Tibial artery (tissue), 4 donors: ENCODE data around the gene MUS81.
A peak's percentile ranks its signal among the peaks of the same experiment; 100 is the strongest.

Source experiments
- DNase-seq, 2 donors: peaks; one replicate each; pipeline ENCODE4 v3.0.0-alpha.2; 2019
- H3K27ac ChIP-seq, 2 donors: fragments of 200-600 bp; sonication (generic) in 1 of 2; 1 replicate in 1 of 2; 2 replicates in 1 of 2; pipeline ENCODE4 v1.5.1; 2018 to 2019; ENCODE audit warnings: mild to moderate bottlenecking in 1 of 2
- H3K27me3 ChIP-seq, 2 donors: fragments of 200-600 bp; sonication (generic) in 1 of 2; one replicate each; pipeline versions ENCODE4 v1.5.1 to v1.6.0; 2016 to 2019
- H3K36me3 ChIP-seq, 3 donors: fragments of 200-600 bp; sonication (generic) in 2 of 3; one replicate each; pipeline ENCODE4 v1.5.1; 2016 to 2019; ENCODE audit warnings: mild to moderate bottlenecking in 2 of 3
- H3K4me1 ChIP-seq, 4 donors: fragments of 200-600 bp; sonication (generic) in 2 of 4; 1 replicate in 3 of 4; 2 replicates in 1 of 4; pipeline ENCODE4 v1.5.1; 2016 to 2019
- H3K4me3 ChIP-seq, 2 donors: fragments of 200-600 bp; sonication (generic) in 1 of 2; 1 replicate in 1 of 2; 2 replicates in 1 of 2; pipeline ENCODE4 v1.5.1; 2018 to 2019; ENCODE audit warnings: mild to moderate bottlenecking in 2 of 2
- H3K9me3 ChIP-seq, 3 donors: fragments of 200-600 bp; sonication (generic) in 1 of 3; one replicate each; pipeline ENCODE4 v1.5.1; 2016 to 2019
- intact Hi-C: fragments of 100-400 bp; cut with DNase I; formaldehyde crosslinking; loops from one replicate; pipeline ENCODE4 v1.15.0; 2023; ENCODE audit warnings: low total_unique reads
- TF ChIP-seq, protein P1 (sequence below), 2 experiments: fragments of 200-600 bp in 1 of 2; fragments of 450-650 bp in 1 of 2; IDR thresholded peaks; one replicate each; pipeline ENCODE4 v1.5.1; 2017 to 2019; ENCODE audit warnings: antibody characterized with exemption in 2 of 2, mild to moderate bottlenecking in 1 of 2, moderate library complexity in 1 of 2

MUS81 gene

DNA sequence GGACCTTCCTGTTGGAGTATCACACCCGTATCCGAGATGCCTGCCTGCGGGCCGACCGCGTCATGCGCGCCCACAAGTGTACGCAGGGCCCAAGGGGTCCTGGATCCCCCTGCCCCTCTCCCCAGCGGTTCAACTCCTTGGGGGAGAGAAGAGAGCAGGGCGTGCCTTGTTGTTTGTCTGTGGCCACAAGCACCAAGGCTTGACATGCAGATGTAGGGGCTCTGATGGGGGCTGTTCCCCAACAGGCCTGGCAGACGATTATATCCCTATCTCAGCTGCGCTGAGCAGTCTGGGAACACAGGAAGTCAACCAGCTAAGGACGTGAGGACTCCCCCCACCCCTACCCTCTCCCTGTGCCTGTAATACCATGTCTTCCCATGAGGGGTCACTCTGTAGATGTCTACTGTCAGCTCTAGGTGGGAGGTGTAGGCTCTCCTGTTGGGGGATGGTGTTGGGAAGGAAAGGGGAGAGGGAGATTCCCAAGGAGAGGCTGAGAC is 9.1 kb upstream of the MUS81 start:
- H3K27ac ChIP-seq = no peak overlapping the region
- H3K4me1 ChIP-seq = peaks cover 0 to 22% (median 14%) of the 10 kb centered on the region in 4 donors
- TF ChIP-seq, protein P1, sequence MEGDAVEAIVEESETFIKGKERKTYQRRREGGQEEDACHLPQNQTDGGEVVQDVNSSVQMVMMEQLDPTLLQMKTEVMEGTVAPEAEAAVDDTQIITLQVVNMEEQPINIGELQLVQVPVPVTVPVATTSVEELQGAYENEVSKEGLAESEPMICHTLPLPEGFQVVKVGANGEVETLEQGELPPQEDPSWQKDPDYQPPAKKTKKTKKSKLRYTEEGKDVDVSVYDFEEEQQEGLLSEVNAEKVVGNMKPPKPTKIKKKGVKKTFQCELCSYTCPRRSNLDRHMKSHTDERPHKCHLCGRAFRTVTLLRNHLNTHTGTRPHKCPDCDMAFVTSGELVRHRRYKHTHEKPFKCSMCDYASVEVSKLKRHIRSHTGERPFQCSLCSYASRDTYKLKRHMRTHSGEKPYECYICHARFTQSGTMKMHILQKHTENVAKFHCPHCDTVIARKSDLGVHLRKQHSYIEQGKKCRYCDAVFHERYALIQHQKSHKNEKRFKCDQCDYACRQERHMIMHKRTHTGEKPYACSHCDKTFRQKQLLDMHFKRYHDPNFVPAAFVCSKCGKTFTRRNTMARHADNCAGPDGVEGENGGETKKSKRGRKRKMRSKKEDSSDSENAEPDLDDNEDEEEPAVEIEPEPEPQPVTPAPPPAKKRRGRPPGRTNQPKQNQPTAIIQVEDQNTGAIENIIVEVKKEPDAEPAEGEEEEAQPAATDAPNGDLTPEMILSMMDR (IDR thresholded peaks at IDR 0.05) = no peak
- intact Hi-C loops = no loop called here
- H3K27me3 ChIP-seq = no peaks in the 10 kb centered on the region
- H3K9me3 ChIP-seq = peaks cover 0 to 4% (median 0%) of the 10 kb centered on the region in 3 donors
- peaks cover 48 to 60% (median 59%) of the 10 kb centered on the region in 3 donors for H3K36me3 ChIP-seq
- no peak overlapping the region for H3K4me3 ChIP-seq
- DNase-seq = peak in 1 of 2 donors; percentile 31

DNA sequence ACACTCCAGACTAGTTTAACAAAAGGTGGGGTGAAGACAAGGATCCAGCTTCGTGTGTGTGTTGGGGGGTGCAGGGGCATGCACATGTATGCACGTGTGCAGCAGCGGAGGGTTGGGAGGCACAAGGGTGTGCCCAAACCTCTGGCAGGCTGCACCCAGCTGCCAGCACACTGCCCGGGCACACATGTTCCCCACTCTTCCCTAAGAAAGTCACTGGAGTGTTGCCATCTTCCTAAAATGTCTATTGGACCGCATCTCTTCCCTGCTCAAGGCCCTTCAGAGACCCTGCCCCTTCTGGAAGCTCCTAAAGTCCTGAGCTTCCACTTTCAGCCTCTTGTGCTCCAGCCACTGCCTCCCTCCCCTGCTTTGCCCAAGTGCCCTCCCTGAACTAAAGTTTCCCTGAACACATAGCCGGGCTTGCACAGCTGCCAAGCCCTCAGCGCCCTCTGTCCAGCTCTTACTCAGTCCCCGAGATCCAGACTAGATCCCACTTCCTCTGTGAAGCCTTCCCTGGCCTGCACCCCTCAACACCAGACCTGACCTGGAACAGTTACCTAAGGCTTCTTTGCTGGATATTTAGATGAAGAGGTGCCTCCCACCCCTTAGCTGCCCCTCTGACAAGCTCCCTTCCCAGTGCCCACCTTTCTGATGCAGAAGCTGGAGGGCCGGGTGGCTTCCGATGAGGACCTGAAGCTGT is 8.3 kb upstream of the MUS81 start:
- intact Hi-C loops = no loop called here
- no peak overlapping the region for H3K4me3 ChIP-seq
- peaks cover 0 to 29% (median 21%) of the 10 kb centered on the region in 4 donors for H3K4me1 ChIP-seq
- peak in 1 of 2 donors; percentile 54 for DNase-seq
- H3K27ac ChIP-seq = no peak overlapping the region
- H3K27me3 ChIP-seq = no peaks in the 10 kb centered on the region
- H3K9me3 ChIP-seq = peaks cover 0 to 4% (median 0%) of the 10 kb centered on the region in 3 donors
- TF ChIP-seq, protein P1 (IDR thresholded peaks at IDR 0.05) = no peak
- peaks cover 48 to 62% (median 59%) of the 10 kb centered on the region in 3 donors for H3K36me3 ChIP-seq

DNA sequence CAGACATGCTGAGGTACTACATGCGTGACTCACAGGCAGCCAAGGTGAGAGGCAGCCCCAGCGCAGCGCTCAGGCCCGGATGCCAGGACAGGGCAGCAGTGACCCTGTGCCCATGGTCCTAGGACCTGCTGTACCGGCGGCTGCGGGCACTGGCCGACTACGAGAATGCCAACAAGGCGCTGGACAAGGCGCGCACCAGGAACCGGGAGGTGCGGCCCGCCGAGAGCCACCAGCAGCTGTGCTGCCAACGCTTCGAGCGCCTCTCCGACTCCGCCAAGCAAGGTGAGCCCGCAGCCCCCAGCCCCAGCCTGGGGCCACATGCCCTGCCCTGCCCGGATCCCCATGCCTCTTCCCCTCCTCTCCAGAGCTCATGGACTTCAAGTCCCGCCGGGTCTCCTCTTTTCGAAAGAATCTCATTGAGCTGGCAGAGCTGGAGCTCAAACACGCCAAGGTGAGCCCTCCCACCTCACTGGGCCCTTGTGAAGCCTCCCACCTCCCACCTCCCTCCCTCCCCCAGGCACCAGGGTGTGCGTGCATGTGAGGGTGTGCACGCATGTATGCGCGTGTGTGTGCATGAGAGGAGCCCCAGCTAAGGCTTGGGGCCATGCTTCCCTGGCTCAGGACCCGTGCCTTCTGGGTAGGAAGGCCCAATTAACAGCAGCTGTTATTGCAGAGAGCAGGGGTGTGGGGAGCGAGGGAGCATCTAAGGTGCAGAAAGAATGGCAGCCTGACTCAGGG is 7.6 kb upstream of the MUS81 start:
- Histone ChIP-seq H3K36me3 (peaks cover 48 to 62% (median 59%) of the 10 kb centered on the region in 3 donors), H3K27me3 (no peaks in the 10 kb centered on the region), H3K27ac (no peak overlapping the region), H3K9me3 (peaks cover 0 to 4% (median 0%) of the 10 kb centered on the region in 3 donors), H3K4me3 (no peak overlapping the region), H3K4me1 (peaks cover 0 to 29% (median 21%) of the 10 kb centered on the region in 4 donors)
- peak in 1 of 2 donors; percentile 64 for DNase-seq
- intact Hi-C loops = no loop called here
- TF ChIP-seq, protein P1 (IDR thresholded peaks at IDR 0.05) = no peak

DNA sequence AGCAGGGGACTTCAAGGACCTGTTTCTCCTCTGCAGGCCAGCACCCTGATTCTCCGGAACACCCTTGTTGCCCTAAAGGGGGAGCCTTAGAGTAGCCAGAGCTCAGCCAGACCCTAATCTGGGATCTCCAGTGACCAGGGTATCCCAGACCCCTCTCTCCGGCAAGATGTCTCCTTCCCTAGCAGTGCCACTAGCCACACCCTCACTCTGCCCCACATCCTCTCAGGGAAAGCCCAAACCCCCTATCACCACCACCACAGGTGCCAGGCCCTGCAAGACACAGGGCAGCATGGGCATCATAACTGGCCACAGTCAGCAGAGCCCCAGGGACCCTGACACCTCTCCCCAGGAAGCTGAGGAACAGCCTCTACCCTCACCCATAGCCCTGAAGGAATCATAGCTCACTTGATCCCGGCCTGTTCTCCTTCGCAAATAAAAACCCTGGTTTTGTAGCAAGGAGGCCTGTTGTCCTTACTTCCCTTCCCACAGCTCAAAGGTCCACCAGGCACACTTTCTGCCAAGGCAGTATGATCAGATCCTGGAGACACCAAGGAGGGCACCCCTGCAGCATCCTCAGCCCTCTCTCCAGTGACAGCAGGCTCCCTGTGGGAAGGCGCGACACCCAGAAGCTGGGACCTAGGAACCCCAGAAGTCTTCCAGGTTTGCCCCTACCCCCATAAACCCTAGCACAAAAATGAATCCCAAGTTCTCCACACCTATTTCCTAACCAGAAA is 6.8 kb upstream of the MUS81 start:
- Histone ChIP-seq H3K27me3 (no peaks in the 10 kb centered on the region), H3K4me3 (no peak overlapping the region), H3K9me3 (peaks cover 0 to 4% (median 0%) of the 10 kb centered on the region in 3 donors), H3K36me3 (peaks cover 48 to 62% (median 59%) of the 10 kb centered on the region in 3 donors), H3K4me1 (peaks cover 0 to 29% (median 21%) of the 10 kb centered on the region in 4 donors), H3K27ac (no peak overlapping the region)
- DNase-seq = peak in 1 of 2 donors; percentile 49
- TF ChIP-seq, protein P1 (IDR thresholded peaks at IDR 0.05) = no peak
- intact Hi-C loops = no loop called here

DNA sequence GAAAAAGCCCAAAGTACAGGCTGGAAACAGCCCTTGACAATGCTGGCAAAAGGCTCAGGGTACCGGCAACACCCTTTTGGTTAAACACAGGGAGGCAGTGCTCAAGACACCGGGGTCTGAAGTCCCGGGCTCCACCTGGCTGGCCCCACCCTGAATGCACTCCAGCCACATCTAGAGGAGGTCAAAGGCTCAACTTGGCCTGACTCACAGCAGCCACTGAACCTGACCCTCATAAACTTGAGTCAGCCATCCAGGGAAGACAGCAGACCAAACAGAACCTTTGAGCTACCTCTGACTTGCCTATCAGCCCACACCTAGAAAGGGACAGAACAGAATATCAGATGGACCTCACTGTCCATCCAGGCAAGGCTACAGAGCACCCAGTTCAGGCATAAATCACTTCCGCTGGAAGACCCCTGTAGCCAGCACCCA is 6.1 kb upstream of the MUS81 start:
- Histone ChIP-seq H3K4me1 (peaks cover 0 to 29% (median 21%) of the 10 kb centered on the region in 4 donors), H3K27ac (no peak overlapping the region)
- DNase-seq = peak in 1 of 2 donors; percentile 57

More for the DNA sequence above, 6.1 kb upstream of the MUS81 start:
- Histone ChIP-seq H3K36me3 (peaks cover 48 to 62% (median 59%) of the 10 kb centered on the region in 3 donors), H3K4me3 (no peak overlapping the region), H3K27me3 (no peaks in the 10 kb centered on the region), H3K9me3 (peaks cover 0 to 4% (median 0%) of the 10 kb centered on the region in 3 donors)
- intact Hi-C loops = no loop called here
- TF ChIP-seq, protein P1 (IDR thresholded peaks at IDR 0.05) = no peak
